Neural cell (in vitro differentiated cells): ENCODE measurements around the gene AIDA. TPM values are rescaled to one million over a fixed set of nuclear protein-coding genes. Genes with fewer than 3 reads are reported as not detected.

ENCODE experiments used
- H2AFZ ChIP-seq: fragments of 200-600, 300-800 bp; sonication (generic), shearing (Covaris generic); 2 replicates; pipeline ENCODE4 v1.6.0; 2014; ENCODE audit warnings: low read depth, mild to moderate bottlenecking, antibody characterized with exemption, low read length, moderate library complexity
- H3F3A ChIP-seq: fragments of 200-600 bp; shearing (Covaris generic); 2 replicates; pipeline ENCODE4 v1.6.1; 2016; ENCODE audit warnings: mild to moderate bottlenecking, moderate library complexity, mixed read lengths, antibody characterized with exemption, low read length; ENCODE audit not compliant: insufficient read depth, poor library complexity, severe bottlenecking
- H3K27ac ChIP-seq: fragments of 200-600, 300-800 bp; sonication (generic), shearing (Covaris generic); 2 replicates; pipeline ENCODE4 v1.5.1; 2014; ENCODE audit warnings: mild to moderate bottlenecking, low read length, moderate library complexity
- H3K27me3 ChIP-seq: fragments of 300-800, 200-600 bp; sonication (generic), shearing (Covaris generic); 2 replicates; pipeline ENCODE4 v1.6.0; 2014; ENCODE audit warnings: mild to moderate bottlenecking, low read depth, low read length, moderate library complexity; ENCODE audit not compliant: insufficient read depth
- H3K36me3 ChIP-seq: fragments of 300-800, 200-600 bp; sonication (generic), shearing (Covaris generic); 2 replicates; pipeline ENCODE4 v1.5.1; 2014; ENCODE audit warnings: mild to moderate bottlenecking, antibody characterized with exemption, low read length, moderate library complexity; ENCODE audit not compliant: insufficient read depth
- H3K4me2 ChIP-seq: fragments of 300-800, 200-600 bp; sonication (generic), shearing (Covaris generic); 2 replicates; pipeline ENCODE4 v1.6.0; 2014; ENCODE audit warnings: mild to moderate bottlenecking, low read length
- H3K4me3 ChIP-seq: fragments of 300-800, 200-600 bp; sonication (generic), shearing (Covaris generic); 2 replicates; pipeline ENCODE4 v1.5.1; 2014; ENCODE audit warnings: mild to moderate bottlenecking, low read length, moderate library complexity
- H3K79me2 ChIP-seq: fragments of 200-600 bp; shearing (Covaris generic); replicated peaks from 2 replicates; pipeline ENCODE4 v1.6.0; 2014; ENCODE audit warnings: mild to moderate bottlenecking, low read length, moderate library complexity; ENCODE audit not compliant: insufficient read depth
- H3K9ac ChIP-seq: fragments of 300-800, 200-600 bp; sonication (generic), shearing (Covaris generic); 2 replicates; pipeline ENCODE4 v1.6.1; 2016; ENCODE audit warnings: mild to moderate bottlenecking, low read length, mixed read lengths
- H3K9me2 ChIP-seq: fragments of 200-600 bp; shearing (Covaris generic); 2 replicates; pipeline ENCODE4 v1.6.1; 2016; ENCODE audit warnings: mild to moderate bottlenecking, low read length, mixed read lengths; ENCODE audit not compliant: insufficient read depth
- H3K9me3 ChIP-seq: fragments of 200-600, 300-800 bp; sonication (generic), shearing (Covaris generic); 2 replicates; pipeline ENCODE4 v1.6.1; 2016; ENCODE audit warnings: mild to moderate bottlenecking, mixed run types, low read length, moderate library complexity, mixed read lengths
- H4K20me1 ChIP-seq: fragments of 200-600 bp; shearing (Covaris generic); 2 replicates; pipeline ENCODE4 v1.6.1; 2016; ENCODE audit warnings: mild to moderate bottlenecking, mixed run types; ENCODE audit not compliant: insufficient read depth
- EP300 ChIP-seq: fragments of 450-650 bp; conservative IDR thresholded peaks from 2 replicates; pipeline ENCODE4 v1.6.1; 2014; ENCODE audit warnings: antibody characterized with exemption, mild to moderate bottlenecking, moderate library complexity; ENCODE audit not compliant: poor library complexity, severe bottlenecking
- EZH2 ChIP-seq: fragments of 200-600, 300-800 bp; shearing (Covaris generic), sonication (generic); IDR thresholded peaks from 2 replicates; pipeline ENCODE4 v1.6.1; 2014; ENCODE audit warnings: antibody characterized with exemption, low read length, borderline replicate concordance, mild to moderate bottlenecking; ENCODE audit not compliant: insufficient read depth, poor library complexity, severe bottlenecking
- MXI1 ChIP-seq: fragments of 450-650 bp; conservative IDR thresholded peaks from 2 replicates; pipeline ENCODE4 v1.6.1; 2014; ENCODE audit warnings: antibody characterized with exemption, mild to moderate bottlenecking; ENCODE audit not compliant: poor library complexity, severe bottlenecking
- POLR2AphosphoS5 ChIP-seq: IDR thresholded peaks from 2 replicates; pipeline ENCODE4 v1.6.1; 2012
- RAD21 ChIP-seq: fragments of 450-650 bp; conservative IDR thresholded peaks from 2 replicates; pipeline ENCODE4 v1.6.1; 2014; ENCODE audit warnings: antibody characterized with exemption, mild to moderate bottlenecking, moderate library complexity
- SMC3 ChIP-seq: fragments of 450-650 bp; conservative IDR thresholded peaks from 2 replicates; pipeline ENCODE4 v1.6.1; 2014; ENCODE audit warnings: antibody characterized with exemption, mild to moderate bottlenecking, moderate library complexity; ENCODE audit not compliant: poor library complexity
- TAF1 ChIP-seq: IDR thresholded peaks from 2 replicates; pipeline ENCODE4 v1.6.1; 2012; ENCODE audit warnings: low read depth
- polyA plus RNA-seq: library from polyadenylated mRNA; depleted of rRNA; stranded (reverse); fragments of >200 nt; gene quantifications from 2 replicates; pipeline ENCODE4 v1.2.3, GENCODE V29; 2014
- TF ChIP-seq, protein P1 (sequence below): IDR thresholded peaks from 2 replicates; pipeline ENCODE4 v1.6.1; 2012; ENCODE audit warnings: borderline replicate concordance
- TF ChIP-seq, protein P2 (sequence below): fragments of 450-650 bp; IDR thresholded peaks from 2 replicates; pipeline ENCODE4 v1.5.1; 2014; ENCODE audit warnings: antibody characterized with exemption, mild to moderate bottlenecking, moderate library complexity; ENCODE audit not compliant: poor library complexity, severe bottlenecking

Gene AIDA
- polyA plus RNA-seq, 1 donor from 2014 or later = 13.6 TPM

DNA sequence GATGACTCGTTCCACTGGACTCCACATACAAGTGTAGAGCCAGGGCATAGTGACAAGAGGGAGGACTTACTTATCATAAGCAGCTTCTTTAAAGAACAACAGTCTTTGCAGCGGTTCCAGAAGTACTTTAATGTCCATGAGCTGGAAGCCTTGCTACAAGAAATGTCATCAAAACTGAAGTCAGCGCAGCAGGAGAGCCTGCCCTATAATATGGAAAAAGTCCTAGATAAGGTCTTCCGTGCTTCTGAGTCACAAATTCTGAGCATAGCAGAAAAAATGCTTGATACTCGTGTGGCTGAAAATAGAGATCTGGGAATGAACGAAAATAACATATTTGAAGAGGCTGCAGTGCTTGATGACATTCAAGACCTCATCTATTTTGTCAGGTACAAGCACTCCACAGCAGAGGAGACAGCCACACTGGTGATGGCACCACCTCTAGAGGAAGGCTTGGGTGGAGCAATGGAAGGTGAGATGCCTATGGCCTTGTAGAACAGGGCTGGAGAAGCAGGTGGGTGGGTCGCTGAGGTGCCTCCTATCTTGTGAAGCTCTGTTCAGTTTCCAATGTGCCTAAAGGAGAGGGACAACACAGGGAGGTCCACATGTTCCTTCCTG, 82.3 kb downstream of the AIDA start:
- TF ChIP-seq, protein P1, sequence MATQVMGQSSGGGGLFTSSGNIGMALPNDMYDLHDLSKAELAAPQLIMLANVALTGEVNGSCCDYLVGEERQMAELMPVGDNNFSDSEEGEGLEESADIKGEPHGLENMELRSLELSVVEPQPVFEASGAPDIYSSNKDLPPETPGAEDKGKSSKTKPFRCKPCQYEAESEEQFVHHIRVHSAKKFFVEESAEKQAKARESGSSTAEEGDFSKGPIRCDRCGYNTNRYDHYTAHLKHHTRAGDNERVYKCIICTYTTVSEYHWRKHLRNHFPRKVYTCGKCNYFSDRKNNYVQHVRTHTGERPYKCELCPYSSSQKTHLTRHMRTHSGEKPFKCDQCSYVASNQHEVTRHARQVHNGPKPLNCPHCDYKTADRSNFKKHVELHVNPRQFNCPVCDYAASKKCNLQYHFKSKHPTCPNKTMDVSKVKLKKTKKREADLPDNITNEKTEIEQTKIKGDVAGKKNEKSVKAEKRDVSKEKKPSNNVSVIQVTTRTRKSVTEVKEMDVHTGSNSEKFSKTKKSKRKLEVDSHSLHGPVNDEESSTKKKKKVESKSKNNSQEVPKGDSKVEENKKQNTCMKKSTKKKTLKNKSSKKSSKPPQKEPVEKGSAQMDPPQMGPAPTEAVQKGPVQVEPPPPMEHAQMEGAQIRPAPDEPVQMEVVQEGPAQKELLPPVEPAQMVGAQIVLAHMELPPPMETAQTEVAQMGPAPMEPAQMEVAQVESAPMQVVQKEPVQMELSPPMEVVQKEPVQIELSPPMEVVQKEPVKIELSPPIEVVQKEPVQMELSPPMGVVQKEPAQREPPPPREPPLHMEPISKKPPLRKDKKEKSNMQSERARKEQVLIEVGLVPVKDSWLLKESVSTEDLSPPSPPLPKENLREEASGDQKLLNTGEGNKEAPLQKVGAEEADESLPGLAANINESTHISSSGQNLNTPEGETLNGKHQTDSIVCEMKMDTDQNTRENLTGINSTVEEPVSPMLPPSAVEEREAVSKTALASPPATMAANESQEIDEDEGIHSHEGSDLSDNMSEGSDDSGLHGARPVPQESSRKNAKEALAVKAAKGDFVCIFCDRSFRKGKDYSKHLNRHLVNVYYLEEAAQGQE = no peak
- no peak for TF ChIP-seq MXI1
- TF ChIP-seq EZH2 = no peak
- TF ChIP-seq SMC3 = no peak
- TF ChIP-seq EP300 = no peak
- TF ChIP-seq TAF1 = no peak
- TF ChIP-seq RAD21 = no peak
- no peak for TF ChIP-seq POLR2AphosphoS5
- TF ChIP-seq, protein P2, sequence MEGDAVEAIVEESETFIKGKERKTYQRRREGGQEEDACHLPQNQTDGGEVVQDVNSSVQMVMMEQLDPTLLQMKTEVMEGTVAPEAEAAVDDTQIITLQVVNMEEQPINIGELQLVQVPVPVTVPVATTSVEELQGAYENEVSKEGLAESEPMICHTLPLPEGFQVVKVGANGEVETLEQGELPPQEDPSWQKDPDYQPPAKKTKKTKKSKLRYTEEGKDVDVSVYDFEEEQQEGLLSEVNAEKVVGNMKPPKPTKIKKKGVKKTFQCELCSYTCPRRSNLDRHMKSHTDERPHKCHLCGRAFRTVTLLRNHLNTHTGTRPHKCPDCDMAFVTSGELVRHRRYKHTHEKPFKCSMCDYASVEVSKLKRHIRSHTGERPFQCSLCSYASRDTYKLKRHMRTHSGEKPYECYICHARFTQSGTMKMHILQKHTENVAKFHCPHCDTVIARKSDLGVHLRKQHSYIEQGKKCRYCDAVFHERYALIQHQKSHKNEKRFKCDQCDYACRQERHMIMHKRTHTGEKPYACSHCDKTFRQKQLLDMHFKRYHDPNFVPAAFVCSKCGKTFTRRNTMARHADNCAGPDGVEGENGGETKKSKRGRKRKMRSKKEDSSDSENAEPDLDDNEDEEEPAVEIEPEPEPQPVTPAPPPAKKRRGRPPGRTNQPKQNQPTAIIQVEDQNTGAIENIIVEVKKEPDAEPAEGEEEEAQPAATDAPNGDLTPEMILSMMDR = no peak
- Histone ChIP-seq H3K27me3 (no peaks in the 10 kb centered on the region), H4K20me1 (no peaks in the 10 kb centered on the region), H3F3A (no peaks in the 10 kb centered on the region), H3K4me3 (no peak overlapping the region), H3K4me2 (no peak overlapping the region), H3K9me2 (no peaks in the 10 kb centered on the region), H3K9me3 (no peaks in the 10 kb centered on the region), H2AFZ (no peak overlapping the region), H3K79me2 (no peaks in the 10 kb centered on the region), H3K36me3 (no peaks in the 10 kb centered on the region), H3K9ac (no peak overlapping the region), H3K27ac (no peak overlapping the region)

DNA sequence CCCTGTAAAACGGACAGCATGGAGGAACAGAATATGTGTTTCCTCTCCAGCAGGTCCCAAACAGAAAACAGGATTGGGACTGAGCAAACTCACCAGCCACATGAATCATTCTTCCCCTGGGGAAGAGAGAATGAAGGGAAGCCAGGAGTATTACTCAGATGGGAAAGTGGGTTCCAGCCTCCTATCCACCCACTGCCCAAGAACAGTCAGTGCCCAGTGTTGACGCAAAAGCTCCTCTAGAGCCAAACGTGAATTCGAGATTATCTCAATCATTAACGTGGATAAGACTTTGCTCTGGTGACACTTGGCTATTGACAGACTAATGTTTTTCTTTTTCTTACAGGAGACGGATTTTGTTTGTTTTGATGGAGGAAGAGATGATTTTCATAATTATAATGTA, 85.1 kb downstream of the AIDA start:
- H3K27me3 ChIP-seq = no peaks in the 10 kb centered on the region
- no peak overlapping the region for H3K4me2 ChIP-seq
- no peak overlapping the region for H3K27ac ChIP-seq
- no peaks in the 10 kb centered on the region for H3F3A ChIP-seq
- no peaks in the 10 kb centered on the region for H3K79me2 ChIP-seq
- H3K36me3 ChIP-seq = no peaks in the 10 kb centered on the region
- no peaks in the 10 kb centered on the region for H4K20me1 ChIP-seq
- no peak overlapping the region for H3K4me3 ChIP-seq
- no peak for TF ChIP-seq EZH2
- no peak for TF ChIP-seq EP300
- TF ChIP-seq TAF1 = no peak
- no peak for TF ChIP-seq POLR2AphosphoS5
- TF ChIP-seq, protein P1 = no peak
- TF ChIP-seq RAD21 = no peak
- TF ChIP-seq SMC3 = no peak
- TF ChIP-seq MXI1 = no peak
- TF ChIP-seq, protein P2 = no peak
- H2AFZ ChIP-seq = no peak overlapping the region
- H3K9me3 ChIP-seq = no peaks in the 10 kb centered on the region
- no peaks in the 10 kb centered on the region for H3K9me2 ChIP-seq
- no peak overlapping the region for H3K9ac ChIP-seq
